Activated CD4-positive, alpha-beta memory T cell treated with anti-CD3 and anti-CD28 coated beads for 36 hours (primary cell): ENCODE measurements around the gene LRRC8E. TPM values are rescaled to one million over a fixed set of nuclear protein-coding genes. Genes with fewer than 3 reads are reported as not detected.

Source experiments
- CTCF ChIA-PET: fragments of 350-600 bp; sonication (Branson Sonifier 250); formaldehyde crosslinking; loops from one replicate; lab custom pipeline; 2021; ENCODE audit warnings: antibody characterized with exemption, inconsistent platforms; lab: Charles Lee
- POLR2A ChIA-PET: fragments of 350-600 bp; sonication (Branson Sonifier 250); formaldehyde crosslinking; loops from one replicate; lab custom pipeline; 2021; ENCODE audit warnings: antibody characterized with exemption; lab: Charles Lee
- DNase-seq: peaks from one replicate; pipeline ENCODE4 v3.0.0-alpha.2; 2020
- H3K27ac Mint-ChIP-seq: one replicate; pipeline ENCODE4 v1.8.0; 2021; ENCODE audit warnings: mixed read lengths
- H3K27me3 Mint-ChIP-seq: one replicate; pipeline ENCODE4 v1.8.0; 2021; ENCODE audit warnings: mixed read lengths
- H3K36me3 Mint-ChIP-seq: one replicate; pipeline ENCODE4 v1.8.0; 2021; ENCODE audit warnings: mixed read lengths
- H3K4me1 Mint-ChIP-seq: one replicate; pipeline ENCODE4 v1.8.0; 2021; ENCODE audit warnings: low read depth, mixed read lengths
- H3K4me3 Mint-ChIP-seq: one replicate; pipeline ENCODE4 v1.8.0; 2021; ENCODE audit warnings: mild to moderate bottlenecking, mixed read lengths
- H3K9me3 Mint-ChIP-seq: one replicate; pipeline ENCODE4 v1.8.0; 2021; ENCODE audit warnings: mixed read lengths
- intact Hi-C: fragments of 100-400 bp; cut with micrococcal nuclease; formaldehyde crosslinking; loops from one replicate; pipeline ENCODE4 v1.15.1; 2023
- total RNA-seq, 2 experiments: library from RNA; stranded (reverse); gene quantifications; one replicate each; pipeline ENCODE4 v1.2.3, GENCODE V29; 2021

LRRC8E gene
- total RNA-seq, 2 experiments from 2014 or later = not detected

GRCh38 chr19:7907544-7907943 is 19.2 kb downstream of the LRRC8E start:
- no peak for DNase-seq
- Mint-ChIP-seq H3K27me3 (peaks cover 3% of the 10 kb centered on the region), H3K36me3 (peaks cover 22% of the 10 kb centered on the region), H3K4me1 (peaks cover 19% of the 10 kb centered on the region), H3K4me3 (no peak overlapping the region), H3K27ac (no peak overlapping the region), H3K9me3 (peaks cover 2% of the 10 kb centered on the region)
- CTCF ChIA-PET = no interaction called here
- intact Hi-C loops = no loop called here
- POLR2A ChIA-PET = no interaction called here

GRCh38 chr19:7908078-7908699 is 19.9 kb downstream of the LRRC8E start:
- H3K27ac Mint-ChIP-seq = no peak overlapping the region
- H3K4me1 Mint-ChIP-seq = peaks cover 18% of the 10 kb centered on the region
- peaks cover 26% of the 10 kb centered on the region for H3K36me3 Mint-ChIP-seq
- POLR2A ChIA-PET = no interaction called here
- no peak overlapping the region for H3K4me3 Mint-ChIP-seq
- DNase-seq = no peak
- H3K9me3 Mint-ChIP-seq = peaks cover 2% of the 10 kb centered on the region
- intact Hi-C loops = no loop called here
- H3K27me3 Mint-ChIP-seq = peaks cover 3% of the 10 kb centered on the region
- CTCF ChIA-PET = no interaction called here

GRCh38 chr19:7908742-7909461 is 20.6 kb downstream of the LRRC8E start:
- DNase-seq = no peak
- Mint-ChIP-seq H3K27me3 (no peaks in the 10 kb centered on the region), H3K27ac (no peak overlapping the region), H3K9me3 (no peaks in the 10 kb centered on the region), H3K4me1 (peaks cover 15% of the 10 kb centered on the region), H3K36me3 (peaks cover 25% of the 10 kb centered on the region), H3K4me3 (no peak overlapping the region)
- ChIA-PET POLR2A (no interaction called here), CTCF (interaction anchor here (1.0 kb wide), 1 partner anchor 39 kb away, joined by 3 read pairs; no protein-coding TSS in a partner anchor)
- intact Hi-C loops = no loop called here

GRCh38 chr19:7909471-7910067 is 21.3 kb downstream of the LRRC8E start:
- H3K36me3 Mint-ChIP-seq = peaks cover 25% of the 10 kb centered on the region
- CTCF ChIA-PET = interaction anchor here (1.0 kb wide), 1 partner anchor 40 kb away, joined by 3 read pairs; no protein-coding TSS in a partner anchor
- H3K4me1 Mint-ChIP-seq = peaks cover 14% of the 10 kb centered on the region
- no peaks in the 10 kb centered on the region for H3K27me3 Mint-ChIP-seq
- H3K9me3 Mint-ChIP-seq = no peaks in the 10 kb centered on the region
- DNase-seq = no peak
- H3K27ac Mint-ChIP-seq = no peak overlapping the region
- intact Hi-C loops = no loop called here
- POLR2A ChIA-PET = no interaction called here
- no peak overlapping the region for H3K4me3 Mint-ChIP-seq

DNA sequence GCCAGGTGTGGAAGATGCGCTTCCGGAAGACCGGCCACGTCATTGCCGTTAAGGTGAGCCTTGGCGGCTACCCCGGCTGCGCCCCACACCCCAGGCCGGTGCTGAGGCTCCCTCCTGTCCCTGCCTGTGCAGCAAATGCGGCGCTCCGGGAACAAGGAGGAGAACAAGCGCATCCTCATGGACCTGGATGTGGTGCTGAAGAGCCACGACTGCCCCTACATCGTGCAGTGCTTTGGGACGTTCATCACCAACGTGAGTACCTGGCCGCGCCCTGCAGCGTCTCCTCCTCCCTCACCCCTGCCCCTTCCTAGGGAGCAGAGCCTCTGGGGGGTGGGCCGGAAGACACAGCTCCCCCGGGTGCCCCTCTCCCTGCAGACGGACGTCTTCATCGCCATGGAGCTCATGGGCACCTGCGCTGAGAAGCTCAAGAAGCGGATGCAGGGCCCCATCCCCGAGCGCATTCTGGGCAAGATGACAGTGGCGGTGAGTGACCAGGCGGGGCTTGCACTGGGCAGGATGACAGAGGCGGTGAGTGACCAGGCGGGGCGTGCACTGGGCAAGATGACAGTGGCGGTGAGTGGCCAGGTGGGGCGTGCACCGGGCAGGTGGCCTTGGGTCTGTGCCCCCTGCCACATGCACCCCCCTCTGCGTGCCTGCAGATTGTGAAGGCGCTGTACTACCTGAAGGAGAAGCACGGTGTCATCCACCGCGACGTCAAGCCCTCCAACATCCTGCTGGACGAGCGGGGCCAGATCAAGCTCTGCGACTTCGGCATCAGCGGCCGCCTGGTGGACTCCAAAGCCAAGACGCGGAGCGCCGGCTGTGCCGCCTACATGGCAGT is 22.2 kb downstream of the LRRC8E start:
- H3K9me3 Mint-ChIP-seq = no peaks in the 10 kb centered on the region
- intact Hi-C loops = no loop called here
- no peak for DNase-seq
- H3K27me3 Mint-ChIP-seq = peaks cover 8% of the 10 kb centered on the region
- POLR2A ChIA-PET = no interaction called here
- peaks cover 19% of the 10 kb centered on the region for H3K36me3 Mint-ChIP-seq
- H3K27ac Mint-ChIP-seq = no peak overlapping the region
- CTCF ChIA-PET = no interaction called here
- H3K4me3 Mint-ChIP-seq = no peak overlapping the region
- H3K4me1 Mint-ChIP-seq = peaks cover 9% of the 10 kb centered on the region

- Mint-ChIP-seq H3K27me3 (peaks cover 13% of the 10 kb centered on the region), H3K36me3 (peaks cover 19% of the 10 kb centered on the region), H3K4me1 (peaks cover 6% of the 10 kb centered on the region), H3K27ac (no peak overlapping the region), H3K4me3 (no peak overlapping the region), H3K9me3 (no peaks in the 10 kb centered on the region)
- ChIA-PET CTCF (no interaction called here), POLR2A (no interaction called here)
- no peak for DNase-seq
- intact Hi-C loops = no loop called here
Measured at GRCh38 chr19:7911508-7912143, 23.3 kb downstream of the LRRC8E start.

DNA sequence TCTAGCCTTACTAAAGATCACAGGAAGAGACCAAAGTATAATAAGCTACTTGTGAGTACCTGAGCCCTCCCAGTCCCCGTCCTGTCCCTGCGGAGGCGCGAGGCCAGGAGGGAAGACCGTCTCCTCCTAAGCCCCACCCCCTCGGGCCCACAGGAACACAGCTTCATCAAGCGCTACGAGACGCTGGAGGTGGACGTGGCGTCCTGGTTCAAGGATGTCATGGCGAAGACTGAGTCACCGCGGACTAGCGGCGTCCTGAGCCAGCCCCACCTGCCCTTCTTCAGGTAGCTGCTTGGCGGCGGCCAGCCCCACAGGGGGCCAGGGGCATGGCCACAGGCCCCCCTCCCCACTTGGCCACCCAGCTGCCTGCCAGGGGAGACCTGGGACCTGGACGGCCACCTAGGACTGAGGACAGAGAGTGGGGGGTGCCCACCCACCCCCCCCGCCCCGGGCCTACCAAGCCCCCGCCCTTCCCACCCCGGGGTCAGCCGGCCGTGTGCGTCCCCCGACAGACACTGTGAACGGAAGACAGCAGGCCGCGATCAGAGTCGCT is 23.9 kb downstream of the LRRC8E start:
- H3K27me3 Mint-ChIP-seq = peaks cover 17% of the 10 kb centered on the region
- peaks cover 19% of the 10 kb centered on the region for H3K36me3 Mint-ChIP-seq
- peaks cover 9% of the 10 kb centered on the region for H3K4me1 Mint-ChIP-seq
- H3K4me3 Mint-ChIP-seq = no peak overlapping the region
- DNase-seq = no peak
- no peaks in the 10 kb centered on the region for H3K9me3 Mint-ChIP-seq
- intact Hi-C loops = no loop called here
- H3K27ac Mint-ChIP-seq = no peak overlapping the region
- CTCF ChIA-PET = no interaction called here
- POLR2A ChIA-PET = no interaction called here

GRCh38 chr19:7912697-7913564 is 24.6 kb downstream of the LRRC8E start:
- intact Hi-C loops = no loop called here
- Mint-ChIP-seq H3K4me3 (no peak overlapping the region), H3K36me3 (peaks cover 19% of the 10 kb centered on the region), H3K4me1 (peaks cover 11% of the 10 kb centered on the region), H3K27ac (no peak overlapping the region), H3K9me3 (no peaks in the 10 kb centered on the region), H3K27me3 (peaks cover 18% of the 10 kb centered on the region)
- POLR2A ChIA-PET = no interaction called here
- DNase-seq = no peak
- CTCF ChIA-PET = no interaction called here

DNA sequence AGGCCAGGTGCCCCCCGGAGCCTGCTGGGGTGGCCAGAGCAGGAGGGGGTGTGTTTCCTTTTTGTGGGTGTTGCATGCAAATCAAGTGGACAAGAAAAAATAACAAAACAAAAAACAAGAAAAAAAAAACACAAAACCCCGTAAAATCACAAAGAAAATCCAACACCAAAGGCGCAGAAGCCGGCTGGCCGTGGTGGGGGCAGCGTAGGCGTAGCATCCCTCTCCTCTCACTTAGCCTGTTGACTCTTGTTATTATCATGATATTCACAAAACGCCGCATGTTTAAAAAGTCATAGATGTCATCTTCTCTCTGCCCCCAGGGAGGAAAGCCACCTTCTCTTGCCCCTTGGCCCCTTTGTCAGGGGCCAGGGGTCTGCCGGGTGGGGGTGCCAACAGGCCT is 25.3 kb downstream of the LRRC8E start:
- H3K36me3 Mint-ChIP-seq = peaks cover 19% of the 10 kb centered on the region
- H3K27me3 Mint-ChIP-seq = peaks cover 20% of the 10 kb centered on the region
- ChIA-PET CTCF (no interaction called here), POLR2A (no interaction called here)
- no peak for DNase-seq
- H3K4me3 Mint-ChIP-seq = no peak overlapping the region
- H3K27ac Mint-ChIP-seq = no peak overlapping the region
- intact Hi-C loops = no loop called here
- no peaks in the 10 kb centered on the region for H3K9me3 Mint-ChIP-seq
- H3K4me1 Mint-ChIP-seq = peaks cover 13% of the 10 kb centered on the region

DNA sequence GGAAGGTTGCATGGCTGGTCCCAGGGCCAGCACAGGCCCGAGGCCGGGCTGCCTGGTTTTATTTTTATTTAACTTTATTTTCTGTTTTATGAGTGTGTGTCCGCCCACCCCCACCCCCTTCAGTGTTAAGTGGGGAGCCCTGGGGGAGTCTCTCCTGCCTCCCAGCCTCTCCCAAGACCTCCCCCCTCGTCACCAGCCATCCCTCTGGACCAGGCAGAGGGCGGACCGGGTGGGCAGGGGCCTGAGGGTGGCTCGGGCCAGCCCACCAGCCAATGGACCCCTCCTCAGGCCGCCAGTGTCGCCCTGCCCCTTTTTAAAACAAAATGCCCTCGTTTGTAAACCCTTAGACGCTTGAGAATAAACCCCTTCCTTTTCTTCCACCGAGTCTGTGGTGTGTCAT is 25.8 kb downstream of the LRRC8E start:
- ChIA-PET POLR2A (no interaction called here), CTCF (no interaction called here)
- peaks cover 13% of the 10 kb centered on the region for H3K4me1 Mint-ChIP-seq
- no peaks in the 10 kb centered on the region for H3K9me3 Mint-ChIP-seq
- peaks cover 20% of the 10 kb centered on the region for H3K27me3 Mint-ChIP-seq
- peaks cover 19% of the 10 kb centered on the region for H3K36me3 Mint-ChIP-seq
- no peak for DNase-seq
- no peak overlapping the region for H3K4me3 Mint-ChIP-seq
- H3K27ac Mint-ChIP-seq = no peak overlapping the region
- intact Hi-C loops = no loop called here

DNA sequence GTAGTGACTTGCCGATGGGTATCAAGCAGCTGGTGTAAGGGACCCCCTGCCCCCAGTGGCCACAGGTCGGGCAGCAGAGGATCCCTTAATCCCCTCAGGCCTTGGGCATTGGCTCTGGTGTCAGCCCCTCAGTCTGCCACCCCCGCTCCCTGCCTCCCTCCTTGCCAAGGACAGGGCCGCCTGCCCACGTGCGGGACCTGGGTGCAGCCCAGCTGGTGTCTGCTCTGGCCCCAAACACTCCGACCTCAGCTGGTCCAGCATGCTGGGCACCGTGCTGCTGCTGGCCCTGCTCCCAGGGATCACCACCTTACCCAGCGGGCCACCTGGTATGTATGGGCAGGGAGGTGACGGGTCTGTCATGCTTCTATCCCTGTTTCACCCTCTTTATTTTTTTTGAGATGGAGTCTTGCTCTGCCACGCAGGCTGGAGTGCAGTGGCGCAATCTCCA is 26.3 kb downstream of the LRRC8E start, which contains the start of gene TGFBR3L:
Gene TGFBR3L (plus strand): TSS at position 233 of the 448 bp plus-strand sequence.
- H3K4me3 Mint-ChIP-seq = peak within 1 kb of the TSS; percentile 46
- peaks cover 21% of the 10 kb centered on the region for H3K27me3 Mint-ChIP-seq
- H3K9me3 Mint-ChIP-seq = no peaks in the 10 kb centered on the region
- no peak within 1 kb of the TSS for H3K27ac Mint-ChIP-seq
- H3K36me3 Mint-ChIP-seq = peaks cover 19% of the 10 kb centered on the region
- no peak for DNase-seq
- intact Hi-C loops = no loop called here
- POLR2A ChIA-PET = no interaction called here
- H3K4me1 Mint-ChIP-seq = peaks cover 15% of the 10 kb centered on the region
- CTCF ChIA-PET = no interaction called here
